Fibroblast of gingiva (primary cell): ENCODE measurements around the gene ATP8B2.
"Not testable (repeated sequence)": the region's sequence is repeated elsewhere in the genome, so short reads cannot be mapped to it uniquely, and the experiment has no call there.

Experiments
- DNase-seq: peaks from one replicate; pipeline ENCODE4 v3.0.0-alpha.2; 2011; ENCODE audit warnings: low read depth

ATP8B2 gene

DNA sequence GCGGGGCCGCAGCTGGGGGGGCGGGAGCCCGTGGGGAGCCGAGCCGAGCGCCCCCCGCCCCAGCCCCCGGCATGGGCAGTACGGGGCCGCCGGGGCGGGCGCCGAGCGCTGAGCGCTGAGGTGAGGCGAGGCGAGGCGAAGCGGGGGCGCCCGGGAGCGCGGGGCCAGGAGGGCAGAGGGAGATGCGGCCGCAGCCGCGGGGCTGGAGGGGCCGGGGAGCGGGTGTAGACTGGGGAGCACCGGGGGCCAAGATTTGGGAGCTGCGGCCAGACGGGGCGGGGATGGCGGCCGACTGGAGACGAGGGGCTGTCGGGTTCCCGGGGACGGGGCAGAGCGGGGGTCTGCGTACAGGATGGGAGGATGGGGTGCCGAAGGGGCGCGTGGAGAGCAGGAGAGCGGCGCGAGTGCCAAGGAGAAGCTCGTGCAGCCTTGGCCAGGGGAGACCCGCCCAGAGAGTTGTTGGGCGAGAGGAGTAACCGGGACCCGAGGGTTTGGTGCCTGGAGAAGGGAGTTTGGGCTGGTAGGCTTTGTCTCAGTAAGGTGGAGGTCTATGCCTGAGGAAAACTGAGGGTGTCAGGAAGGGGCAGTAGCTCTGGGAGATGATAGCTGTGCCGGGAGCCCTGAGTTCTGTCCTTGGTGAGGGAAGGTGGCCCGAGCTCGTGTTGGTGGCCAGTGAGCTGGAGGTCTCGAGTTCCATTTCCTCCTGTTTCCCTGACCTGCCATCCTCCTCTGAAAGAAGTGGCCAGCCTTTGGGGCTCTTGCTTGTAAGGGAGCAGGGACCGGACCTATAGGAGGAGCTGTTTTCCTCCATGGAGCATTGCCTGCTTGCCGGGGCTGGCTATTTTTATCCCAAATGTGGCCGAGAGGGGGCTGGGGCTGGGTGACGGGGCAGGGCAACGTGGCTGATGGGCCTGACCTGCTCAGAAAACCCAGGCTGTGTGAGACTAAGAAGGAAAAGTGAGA, 539 bp downstream of the ATP8B2 start:
- DNase-seq = peak; percentile 90

GRCh38 chr1:154326546-154327465, 1.5 kb downstream of the ATP8B2 start:
- DNase-seq = peak; percentile 94

DNA sequence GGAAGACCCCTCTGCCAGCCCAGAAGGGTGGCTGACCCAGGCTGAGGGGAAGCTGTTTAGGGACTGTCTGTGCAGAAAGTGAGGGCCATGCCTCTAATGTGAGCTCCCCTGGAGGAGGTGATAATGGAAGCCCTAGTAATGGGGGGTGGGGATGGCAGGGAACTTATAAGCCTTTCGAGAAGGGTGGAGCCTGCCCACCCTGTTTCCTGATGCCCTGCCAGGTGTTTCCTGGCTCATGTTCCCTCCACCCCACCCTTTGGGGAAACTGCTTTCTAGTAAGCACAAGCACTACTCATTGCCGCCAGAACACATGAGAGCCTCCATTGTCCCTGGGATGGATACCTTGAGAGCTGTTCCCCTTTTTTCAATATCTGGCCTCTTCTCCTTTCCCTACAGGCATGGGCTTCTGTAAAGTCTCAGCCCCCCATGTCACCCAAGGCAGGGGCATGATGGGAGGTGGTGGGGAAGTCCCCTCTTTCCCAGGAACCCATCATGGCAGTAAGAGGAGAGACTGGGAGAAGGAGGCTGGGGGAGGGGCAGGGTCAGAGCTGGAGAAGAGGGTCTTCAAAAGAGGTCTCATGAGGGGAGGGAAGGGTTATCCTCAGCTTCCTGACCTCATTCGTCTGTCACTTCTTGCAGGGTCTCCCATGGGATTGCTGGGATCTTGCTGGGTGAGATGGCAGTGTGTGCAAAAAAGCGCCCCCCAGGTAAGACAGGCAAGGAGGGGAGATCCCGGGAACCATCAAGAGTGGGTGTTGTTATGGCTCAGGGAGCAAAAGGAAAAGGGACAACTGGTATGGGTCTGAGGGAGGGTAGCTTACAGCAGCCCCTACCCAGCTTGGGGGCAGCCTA, 2.4 kb downstream of the ATP8B2 start:
- no peak for DNase-seq

- DNase-seq = peak; percentile 73
Measured at GRCh38 chr1:154328318-154329151, 3.2 kb downstream of the ATP8B2 start.

DNA sequence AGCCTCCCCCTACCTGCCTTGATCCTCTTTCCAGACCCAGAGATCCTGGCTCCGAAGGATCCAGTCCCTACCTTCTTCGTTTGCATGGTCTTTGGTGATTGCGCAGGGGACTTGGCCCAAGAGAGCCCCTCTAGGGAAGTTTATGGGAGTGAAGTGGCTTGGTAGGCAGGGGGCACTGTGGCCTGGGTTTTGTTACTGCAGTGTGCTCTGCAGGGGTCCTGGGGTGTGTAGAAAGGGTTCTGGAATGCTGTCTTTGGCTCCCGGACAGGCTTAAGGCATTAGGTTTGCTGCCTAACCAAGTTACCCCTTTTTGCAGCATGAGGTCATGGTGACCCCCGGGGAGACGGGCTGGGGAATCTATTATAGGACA, 3.8 kb downstream of the ATP8B2 start:
- peak; percentile 49 for DNase-seq

DNA sequence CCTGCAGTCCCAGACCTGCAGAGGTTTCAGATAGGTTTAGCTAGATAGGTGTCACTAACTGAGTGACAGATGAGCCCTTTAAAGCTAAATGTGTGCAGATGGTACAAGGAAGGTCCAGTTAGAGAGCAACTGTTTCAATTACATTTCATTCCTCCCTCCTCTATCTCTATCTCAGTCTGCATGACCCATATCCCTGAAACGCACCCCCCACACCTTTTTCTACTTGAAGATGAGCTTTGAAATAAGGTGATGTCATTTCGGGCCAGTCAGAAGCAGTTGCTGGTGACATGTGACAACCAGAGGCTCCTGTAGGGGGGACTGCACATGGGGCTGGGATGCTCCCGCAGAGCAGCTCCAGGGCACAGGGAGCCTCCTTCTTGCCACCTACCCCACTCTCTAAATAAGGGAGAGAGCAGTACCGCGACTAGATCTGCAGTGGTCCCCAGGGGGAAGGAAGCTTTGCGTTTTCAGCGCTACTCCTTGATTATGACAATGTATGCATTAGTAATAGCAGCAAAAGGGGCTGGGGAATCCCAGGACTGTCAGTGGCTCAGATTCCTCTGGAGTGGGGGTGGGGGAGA, 4.3 kb downstream of the ATP8B2 start:
- no peak for DNase-seq

- no peak for DNase-seq
Measured at GRCh38 chr1:154330669-154331068, 5.3 kb downstream of the ATP8B2 start.

DNA sequence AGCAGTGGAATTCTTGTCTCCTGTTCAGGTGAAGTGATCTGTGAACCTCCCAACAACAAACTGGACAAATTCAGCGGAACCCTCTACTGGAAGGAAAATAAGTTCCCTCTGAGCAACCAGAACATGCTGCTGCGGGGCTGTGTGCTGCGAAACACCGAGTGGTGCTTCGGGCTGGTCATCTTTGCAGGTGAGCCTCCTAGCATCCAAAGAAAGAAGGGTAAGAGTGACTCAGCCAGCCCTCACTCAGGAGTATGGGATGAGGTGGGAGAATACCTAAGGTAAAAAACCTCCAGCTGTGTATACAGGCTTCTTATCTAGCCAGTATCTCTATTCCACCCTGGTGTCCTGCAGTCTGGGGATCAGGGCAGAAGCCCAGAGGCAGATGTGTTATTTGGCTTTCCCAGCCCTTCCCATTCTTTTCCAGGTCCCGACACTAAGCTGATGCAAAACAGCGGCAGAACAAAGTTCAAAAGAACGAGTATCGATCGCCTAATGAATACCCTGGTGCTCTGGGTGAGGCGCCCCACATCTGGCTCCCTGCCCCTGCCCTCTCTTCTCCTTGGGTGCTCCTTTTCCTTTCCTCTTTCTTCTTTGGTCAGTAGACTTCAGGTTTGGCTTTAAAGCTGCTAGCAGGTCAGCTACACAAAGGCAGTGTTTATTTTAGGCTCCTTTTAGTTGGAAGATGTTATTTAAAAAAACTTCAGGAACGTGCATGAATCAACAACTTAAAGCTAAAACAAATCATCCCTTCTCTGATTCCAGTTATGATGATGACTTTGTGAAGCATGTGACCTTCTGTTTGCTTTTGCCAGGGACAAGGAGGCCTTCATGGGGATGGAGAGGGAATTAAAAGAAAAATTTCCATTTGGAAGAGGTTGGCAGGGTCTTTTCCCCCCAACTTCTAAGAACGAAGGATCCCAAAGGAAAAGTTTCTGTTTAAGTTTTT, 9.0 kb downstream of the ATP8B2 start:
- DNase-seq = peak; percentile 55

DNA sequence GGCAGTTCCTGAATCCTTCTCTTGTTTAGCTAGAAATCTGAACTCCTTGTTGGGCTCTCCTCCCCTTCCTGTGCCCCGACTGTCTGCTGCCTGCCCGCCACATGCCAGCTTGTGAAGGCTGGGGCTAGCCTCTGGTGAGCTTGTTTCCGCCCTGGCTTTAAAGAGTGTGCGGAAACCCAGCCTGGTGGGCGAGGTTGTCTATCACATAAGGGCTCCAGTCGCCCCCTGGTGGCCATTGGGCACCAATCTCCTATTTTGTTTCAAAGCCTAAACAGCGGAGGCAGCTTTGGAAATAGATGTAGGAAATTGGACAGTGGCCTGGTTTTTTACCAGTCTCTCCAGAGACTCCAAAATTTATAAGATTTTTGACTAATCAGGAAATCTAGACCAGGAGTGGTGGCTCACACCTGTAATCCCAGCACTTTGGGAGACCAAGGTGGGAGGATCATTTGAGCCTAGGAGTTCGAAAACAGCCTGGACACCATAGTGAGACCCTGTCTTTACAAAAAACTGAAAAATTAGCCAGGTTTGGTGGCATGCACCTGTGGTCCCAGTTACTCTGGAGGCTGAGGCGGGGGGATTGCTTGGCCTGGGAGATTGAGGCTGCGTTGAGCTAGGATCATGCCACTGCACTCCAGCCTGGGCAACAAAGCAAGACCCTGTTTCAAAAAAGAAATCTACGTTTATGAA, 9.8 kb downstream of the ATP8B2 start:
- peak; percentile 84 for DNase-seq

DNA sequence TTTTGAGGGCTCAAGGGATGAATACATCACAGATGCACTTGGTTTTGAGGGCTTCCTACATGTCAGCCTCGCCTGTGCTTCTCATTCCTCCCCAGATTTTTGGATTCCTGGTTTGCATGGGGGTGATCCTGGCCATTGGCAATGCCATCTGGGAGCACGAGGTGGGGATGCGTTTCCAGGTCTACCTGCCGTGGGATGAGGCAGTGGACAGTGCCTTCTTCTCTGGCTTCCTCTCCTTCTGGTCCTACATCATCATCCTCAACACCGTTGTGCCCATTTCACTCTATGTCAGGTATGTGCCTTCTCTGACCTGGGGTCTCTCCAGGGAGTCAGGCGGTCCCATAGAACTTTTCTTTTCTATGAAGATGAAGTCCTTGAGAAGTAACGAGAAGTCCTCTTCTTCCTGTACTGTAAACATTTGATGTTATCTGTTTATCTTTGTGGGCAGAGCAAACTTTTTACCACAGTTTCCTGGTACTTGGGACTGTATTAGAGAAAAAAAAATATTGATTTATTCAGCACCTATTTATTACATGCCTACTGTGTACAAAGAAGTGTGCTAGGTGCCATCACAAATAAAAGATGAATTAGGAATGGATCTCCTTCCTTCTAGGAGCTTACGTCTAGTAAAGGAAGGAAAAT, 12.0 kb downstream of the ATP8B2 start:
- no peak for DNase-seq

GRCh38 chr1:154338875-154339274, 13.6 kb downstream of the ATP8B2 start:
- no peak for DNase-seq

GRCh38 chr1:154341366-154341765, 16.0 kb downstream of the ATP8B2 start:
- not testable (repeated sequence) for DNase-seq

GRCh38 chr1:154342132-154342531, 16.8 kb downstream of the ATP8B2 start:
- no peak for DNase-seq

GRCh38 chr1:154342836-154343472, 17.6 kb downstream of the ATP8B2 start:
- no peak for DNase-seq

- peak; percentile 40 for DNase-seq
Measured at GRCh38 chr1:154344977-154345837, 19.9 kb downstream of the ATP8B2 start.

- no peak for DNase-seq
Measured at GRCh38 chr1:154346276-154346917, 21.1 kb downstream of the ATP8B2 start.
